Neutrophil (primary cell): ENCODE data around the gene MKRN1.

Source experiments
- H3K27ac ChIP-seq: fragments of 200-600 bp; sonication (generic); 2 replicates; pipeline ENCODE4 v1.5.1; 2016; ENCODE audit warnings: mild to moderate bottlenecking, moderate library complexity
- H3K27me3 ChIP-seq: fragments of 200-600 bp; sonication (generic); 2 replicates; pipeline ENCODE4 v1.6.0; 2016; ENCODE audit warnings: mild to moderate bottlenecking
- H3K36me3 ChIP-seq: fragments of 200-600 bp; sonication (generic); 2 replicates; pipeline ENCODE4 v1.5.1; 2017
- H3K4me1 ChIP-seq, 2 experiments: fragments of 200-600 bp in 1 of 2; sonication (generic) in 1 of 2; 1 replicate in 1 of 2; 2 replicates in 1 of 2; pipeline versions ENCODE4 v1.5.1 to v1.6.1; 2013 to 2016; ENCODE audit warnings: low read depth in 1 of 2, low read length in 1 of 2, mild to moderate bottlenecking in 1 of 2, moderate library complexity in 1 of 2; ENCODE audit not compliant: control insufficient read depth in 1 of 2, insufficient read depth in 1 of 2
- H3K4me3 ChIP-seq, 2 experiments: fragments of 200-600 bp in 1 of 2; sonication (generic) in 1 of 2; 1 replicate in 1 of 2; 2 replicates in 1 of 2; pipeline ENCODE4 v1.5.1; 2013 to 2016; ENCODE audit warnings: low read depth in 1 of 2, low read length in 1 of 2, mild to moderate bottlenecking in 1 of 2, moderate library complexity in 1 of 2
- H3K9me3 ChIP-seq: fragments of 200-600 bp; sonication (generic); 2 replicates; pipeline ENCODE4 v1.5.1; 2016
- TF ChIP-seq, protein P1 (sequence below): fragments of 200-600 bp; sonication (generic); IDR thresholded peaks from 2 replicates; pipeline ENCODE4 v1.5.1; 2016; ENCODE audit warnings: antibody characterized with exemption

MKRN1 gene

DNA sequence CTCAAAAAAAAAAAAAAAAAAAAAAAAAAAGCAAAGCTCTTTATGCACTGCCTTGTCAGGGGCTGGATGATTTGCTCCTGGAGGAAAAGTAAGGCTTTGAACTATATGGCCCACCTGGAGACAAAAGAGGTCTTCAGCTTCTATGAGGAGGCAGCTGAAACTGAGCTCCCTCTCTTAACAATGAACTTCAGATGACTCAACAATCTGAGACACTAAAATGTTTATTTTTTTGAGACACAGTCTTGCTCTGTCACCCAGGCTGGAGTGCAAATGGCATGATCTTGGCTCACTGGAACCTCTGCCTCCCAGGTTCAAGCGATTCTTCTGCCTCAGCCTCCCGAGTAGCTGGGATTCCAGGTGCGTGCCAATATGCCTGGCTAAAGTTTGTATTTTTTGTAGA, 38.7 kb downstream of the MKRN1 start:
- peaks cover 0 to 5% of the 10 kb centered on the region in 2 experiments for H3K4me1 ChIP-seq
- no peaks in the 10 kb centered on the region for H3K36me3 ChIP-seq
- H3K4me3 ChIP-seq = no peak overlapping the region
- no peaks in the 10 kb centered on the region for H3K9me3 ChIP-seq
- TF ChIP-seq, protein P1, sequence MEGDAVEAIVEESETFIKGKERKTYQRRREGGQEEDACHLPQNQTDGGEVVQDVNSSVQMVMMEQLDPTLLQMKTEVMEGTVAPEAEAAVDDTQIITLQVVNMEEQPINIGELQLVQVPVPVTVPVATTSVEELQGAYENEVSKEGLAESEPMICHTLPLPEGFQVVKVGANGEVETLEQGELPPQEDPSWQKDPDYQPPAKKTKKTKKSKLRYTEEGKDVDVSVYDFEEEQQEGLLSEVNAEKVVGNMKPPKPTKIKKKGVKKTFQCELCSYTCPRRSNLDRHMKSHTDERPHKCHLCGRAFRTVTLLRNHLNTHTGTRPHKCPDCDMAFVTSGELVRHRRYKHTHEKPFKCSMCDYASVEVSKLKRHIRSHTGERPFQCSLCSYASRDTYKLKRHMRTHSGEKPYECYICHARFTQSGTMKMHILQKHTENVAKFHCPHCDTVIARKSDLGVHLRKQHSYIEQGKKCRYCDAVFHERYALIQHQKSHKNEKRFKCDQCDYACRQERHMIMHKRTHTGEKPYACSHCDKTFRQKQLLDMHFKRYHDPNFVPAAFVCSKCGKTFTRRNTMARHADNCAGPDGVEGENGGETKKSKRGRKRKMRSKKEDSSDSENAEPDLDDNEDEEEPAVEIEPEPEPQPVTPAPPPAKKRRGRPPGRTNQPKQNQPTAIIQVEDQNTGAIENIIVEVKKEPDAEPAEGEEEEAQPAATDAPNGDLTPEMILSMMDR = no peak
- H3K27ac ChIP-seq = no peak overlapping the region
- H3K27me3 ChIP-seq = peaks cover 20% of the 10 kb centered on the region

DNA sequence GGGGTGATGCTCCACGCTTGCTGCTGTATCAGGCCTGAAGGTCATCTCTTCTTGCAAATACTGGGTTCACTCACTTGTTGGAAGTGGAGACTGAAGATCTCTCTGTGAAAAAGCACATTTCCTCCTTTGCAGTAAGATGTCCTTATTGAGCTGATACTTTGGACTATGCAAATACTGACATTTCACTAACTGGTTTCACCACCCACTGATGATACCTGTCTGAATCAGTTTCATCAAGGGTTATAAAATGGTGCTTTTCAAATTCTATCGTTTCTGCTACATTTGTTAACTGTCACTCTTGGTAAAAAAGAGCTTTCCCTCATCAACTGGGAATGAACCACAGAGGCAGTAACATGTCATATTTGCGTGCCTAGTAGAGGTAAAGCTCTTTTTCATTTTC, 39.9 kb downstream of the MKRN1 start:
- H3K4me3 ChIP-seq = no peak overlapping the region
- no peaks in the 10 kb centered on the region for H3K9me3 ChIP-seq
- H3K36me3 ChIP-seq = no peaks in the 10 kb centered on the region
- H3K4me1 ChIP-seq = peaks cover 0 to 5% of the 10 kb centered on the region in 2 experiments
- TF ChIP-seq, protein P1 = no peak
- H3K27me3 ChIP-seq = peaks cover 31% of the 10 kb centered on the region
- no peak overlapping the region for H3K27ac ChIP-seq

DNA sequence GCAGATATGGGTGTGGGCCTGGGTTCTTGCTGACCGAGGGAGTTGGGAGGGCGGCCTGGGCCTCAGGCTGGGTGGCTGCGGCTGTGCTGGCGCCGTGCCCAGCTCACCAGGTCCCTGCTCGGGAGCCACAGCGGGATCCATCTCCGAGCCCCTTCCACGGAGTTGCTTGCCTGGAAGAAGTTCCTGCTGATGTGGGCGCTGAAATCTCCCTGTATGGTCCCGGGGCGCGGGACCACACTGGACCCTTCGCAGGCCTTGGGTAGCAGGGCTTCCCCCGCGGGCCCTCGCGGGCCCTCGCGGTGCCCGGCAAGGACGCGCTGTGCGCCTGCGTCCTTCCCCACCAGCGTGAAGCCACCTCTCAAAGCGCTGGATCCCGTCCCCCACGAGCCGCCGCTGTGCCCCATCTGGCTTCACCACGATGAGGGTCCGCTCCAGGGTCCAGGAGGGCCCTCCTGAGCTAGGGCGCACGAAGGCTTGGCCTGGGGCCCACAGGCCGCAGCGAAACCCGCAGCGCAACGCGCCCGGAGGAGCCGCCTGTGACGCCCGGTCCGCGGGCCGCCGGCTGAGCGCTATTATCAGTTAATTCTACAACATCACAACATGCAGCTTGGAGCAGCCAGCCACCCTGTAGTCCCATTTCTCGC, 43.9 kb downstream of the MKRN1 start:
- Histone ChIP-seq H3K4me3 (no peak overlapping the region), H3K27me3 (peaks cover 37% of the 10 kb centered on the region), H3K9me3 (no peaks in the 10 kb centered on the region), H3K4me1 (no peaks in the 10 kb centered on the region), H3K27ac (no peak overlapping the region), H3K36me3 (no peaks in the 10 kb centered on the region)
- TF ChIP-seq, protein P1 = no peak

DNA sequence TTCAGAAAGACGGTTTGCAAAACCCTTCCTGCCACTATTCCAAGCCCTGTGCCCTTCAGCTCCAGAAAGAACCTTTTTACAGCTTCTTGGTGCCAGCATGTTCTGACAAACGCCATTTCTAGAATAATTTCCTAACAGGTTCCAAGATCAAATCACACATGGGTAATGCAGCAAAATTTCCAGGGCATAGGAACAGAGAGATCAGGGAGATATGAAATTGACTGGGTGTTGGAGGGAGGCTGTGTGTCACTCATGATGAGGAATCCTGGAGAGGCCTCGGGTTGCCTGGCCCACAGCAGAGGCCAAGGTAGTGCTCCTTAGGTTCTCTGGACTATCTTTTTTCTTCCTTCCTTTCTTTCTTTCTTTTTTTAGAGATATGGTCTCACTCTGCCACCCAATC, 45.9 kb downstream of the MKRN1 start:
- Histone ChIP-seq H3K4me3 (no peak overlapping the region), H3K4me1 (no peaks in the 10 kb centered on the region), H3K27ac (no peak overlapping the region), H3K9me3 (no peaks in the 10 kb centered on the region), H3K36me3 (peaks cover under 1% of the 10 kb centered on the region), H3K27me3 (peaks cover 37% of the 10 kb centered on the region)
- TF ChIP-seq, protein P1 = no peak

DNA sequence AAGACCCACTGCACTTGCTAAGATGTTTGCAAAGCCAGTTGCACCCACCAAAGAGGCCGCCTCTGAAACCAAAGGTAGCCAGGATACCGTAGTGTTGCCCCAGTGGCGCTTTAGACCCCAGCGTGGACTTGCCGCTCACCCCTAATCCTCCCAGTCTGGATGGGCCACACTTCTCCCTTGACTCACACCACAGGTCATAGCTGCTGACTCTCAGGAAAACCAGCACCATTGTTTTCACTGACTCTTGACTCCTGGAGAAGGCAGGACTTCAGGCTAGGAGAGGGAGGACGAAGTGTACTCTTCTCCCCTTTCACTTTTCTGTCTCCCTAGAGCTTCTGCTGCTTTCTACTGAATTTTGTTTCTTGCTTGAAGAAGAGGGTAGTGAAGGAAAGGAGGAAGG, 53.2 kb downstream of the MKRN1 start:
- no peak overlapping the region for H3K4me3 ChIP-seq
- H3K27me3 ChIP-seq = peaks cover 3% of the 10 kb centered on the region
- H3K4me1 ChIP-seq = no peaks in the 10 kb centered on the region
- H3K36me3 ChIP-seq = peaks cover 45% of the 10 kb centered on the region
- no peaks in the 10 kb centered on the region for H3K9me3 ChIP-seq
- no peak overlapping the region for H3K27ac ChIP-seq
- TF ChIP-seq, protein P1 = no peak

DNA sequence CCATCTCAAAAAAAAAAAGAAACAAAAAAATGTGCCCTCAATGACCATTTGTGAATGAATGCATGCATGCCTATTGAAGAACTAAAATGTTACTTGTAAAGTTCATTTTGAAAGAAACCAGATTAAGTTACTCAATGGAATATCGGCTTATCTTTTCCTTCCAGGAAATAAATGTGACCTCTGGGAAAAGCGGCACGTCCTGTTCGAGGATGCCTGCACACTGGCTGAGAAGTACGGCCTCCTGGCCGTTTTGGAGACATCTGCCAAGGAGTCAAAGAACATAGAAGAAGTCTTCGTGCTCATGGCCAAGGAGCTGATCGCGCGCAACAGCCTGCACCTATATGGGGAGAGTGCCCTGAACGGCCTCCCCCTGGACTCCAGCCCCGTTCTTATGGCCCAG, 53.6 kb downstream of the MKRN1 start:
- H3K27ac ChIP-seq = no peak overlapping the region
- no peaks in the 10 kb centered on the region for H3K9me3 ChIP-seq
- peaks cover 3% of the 10 kb centered on the region for H3K27me3 ChIP-seq
- TF ChIP-seq, protein P1 = no peak
- no peaks in the 10 kb centered on the region for H3K4me1 ChIP-seq
- no peak overlapping the region for H3K4me3 ChIP-seq
- H3K36me3 ChIP-seq = peaks cover 48% of the 10 kb centered on the region
